ENCODE results near the gene KBTBD12.

The KBTBD12 gene

GRCh38 chr3:127975153-127976029 is 60.4 kb downstream of the KBTBD12 start:
- no peaks in the 10 kb centered on the region for H3K9me3 Mint-ChIP-seq
- peaks cover 12% of the 10 kb centered on the region for H3K27me3 Mint-ChIP-seq (ENCODE audit: low read depth)
- no peaks in the 10 kb centered on the region for H3K36me3 Mint-ChIP-seq (ENCODE audit: low read depth)
- H3K27ac Mint-ChIP-seq = no peak overlapping the region
- H3K4me3 Mint-ChIP-seq = no peak overlapping the region
- H3K4me1 Mint-ChIP-seq (ENCODE audit: low read depth) = no peaks in the 10 kb centered on the region

- H3K4me1 Mint-ChIP-seq (ENCODE audit: low read depth) = no peaks in the 10 kb centered on the region
- H3K27me3 Mint-ChIP-seq (ENCODE audit: low read depth) = peaks cover 5% of the 10 kb centered on the region
- no peaks in the 10 kb centered on the region for H3K36me3 Mint-ChIP-seq (ENCODE audit: low read depth)
- no peak overlapping the region for H3K27ac Mint-ChIP-seq
- no peaks in the 10 kb centered on the region for H3K9me3 Mint-ChIP-seq
- H3K4me3 Mint-ChIP-seq = no peak overlapping the region
Observed at GRCh38 chr3:127978636-127979035, 63.6 kb downstream of the KBTBD12 start.

- H3K27ac Mint-ChIP-seq = no peak overlapping the region
- H3K4me3 Mint-ChIP-seq = no peak overlapping the region
- H3K27me3 Mint-ChIP-seq (ENCODE audit: low read depth) = peaks cover 5% of the 10 kb centered on the region
- no peaks in the 10 kb centered on the region for H3K36me3 Mint-ChIP-seq (ENCODE audit: low read depth)
- H3K9me3 Mint-ChIP-seq = no peaks in the 10 kb centered on the region
- no peaks in the 10 kb centered on the region for H3K4me1 Mint-ChIP-seq (ENCODE audit: low read depth)
Observed at GRCh38 chr3:127979473-127979872, 64.4 kb downstream of the KBTBD12 start.

GRCh38 chr3:127981097-127981496 is 66.1 kb downstream of the KBTBD12 start:
- H3K9me3 Mint-ChIP-seq = no peaks in the 10 kb centered on the region
- no peak overlapping the region for H3K4me3 Mint-ChIP-seq
- peaks cover 4% of the 10 kb centered on the region for H3K27me3 Mint-ChIP-seq (ENCODE audit: low read depth)
- no peak overlapping the region for H3K27ac Mint-ChIP-seq
- no peaks in the 10 kb centered on the region for H3K4me1 Mint-ChIP-seq (ENCODE audit: low read depth)
- H3K36me3 Mint-ChIP-seq (ENCODE audit: low read depth) = no peaks in the 10 kb centered on the region

GRCh38 chr3:127982155-127982554 is 67.1 kb downstream of the KBTBD12 start:
- no peaks in the 10 kb centered on the region for H3K27me3 Mint-ChIP-seq (ENCODE audit: low read depth)
- no peaks in the 10 kb centered on the region for H3K4me1 Mint-ChIP-seq (ENCODE audit: low read depth)
- H3K36me3 Mint-ChIP-seq (ENCODE audit: low read depth) = no peaks in the 10 kb centered on the region
- H3K4me3 Mint-ChIP-seq = no peak overlapping the region
- no peaks in the 10 kb centered on the region for H3K9me3 Mint-ChIP-seq
- H3K27ac Mint-ChIP-seq = peak overlapping the region; percentile 62

GRCh38 chr3:127984241-127984975 is 69.4 kb downstream of the KBTBD12 start:
- Mint-ChIP-seq H3K36me3 (ENCODE audit: low read depth) (no peaks in the 10 kb centered on the region), H3K4me3 (no peak overlapping the region), H3K4me1 (ENCODE audit: low read depth) (no peaks in the 10 kb centered on the region), H3K27me3 (ENCODE audit: low read depth) (no peaks in the 10 kb centered on the region), H3K9me3 (no peaks in the 10 kb centered on the region), H3K27ac (no peak overlapping the region)

- Mint-ChIP-seq H3K36me3 (ENCODE audit: low read depth) (no peaks in the 10 kb centered on the region), H3K9me3 (no peaks in the 10 kb centered on the region), H3K4me3 (no peak overlapping the region), H3K27ac (no peak overlapping the region), H3K27me3 (ENCODE audit: low read depth) (no peaks in the 10 kb centered on the region), H3K4me1 (ENCODE audit: low read depth) (no peaks in the 10 kb centered on the region)
Observed at GRCh38 chr3:127985216-127985615, 70.2 kb downstream of the KBTBD12 start.

GRCh38 chr3:127985655-127986225 is 70.7 kb downstream of the KBTBD12 start:
- H3K27me3 Mint-ChIP-seq (ENCODE audit: low read depth) = no peaks in the 10 kb centered on the region
- H3K4me3 Mint-ChIP-seq = no peak overlapping the region
- no peaks in the 10 kb centered on the region for H3K9me3 Mint-ChIP-seq
- H3K36me3 Mint-ChIP-seq (ENCODE audit: low read depth) = no peaks in the 10 kb centered on the region
- H3K27ac Mint-ChIP-seq = no peak overlapping the region
- no peaks in the 10 kb centered on the region for H3K4me1 Mint-ChIP-seq (ENCODE audit: low read depth)

- no peaks in the 10 kb centered on the region for H3K4me1 Mint-ChIP-seq (ENCODE audit: low read depth)
- H3K27me3 Mint-ChIP-seq (ENCODE audit: low read depth) = no peaks in the 10 kb centered on the region
- H3K4me3 Mint-ChIP-seq = no peak overlapping the region
- no peak overlapping the region for H3K27ac Mint-ChIP-seq
- H3K9me3 Mint-ChIP-seq = no peaks in the 10 kb centered on the region
- H3K36me3 Mint-ChIP-seq (ENCODE audit: low read depth) = no peaks in the 10 kb centered on the region
Observed at GRCh38 chr3:127986803-127987202, 71.8 kb downstream of the KBTBD12 start.

GRCh38 chr3:127987309-127987995 is 72.4 kb downstream of the KBTBD12 start:
- H3K9me3 Mint-ChIP-seq = no peaks in the 10 kb centered on the region
- H3K4me1 Mint-ChIP-seq (ENCODE audit: low read depth) = no peaks in the 10 kb centered on the region
- no peak overlapping the region for H3K27ac Mint-ChIP-seq
- no peaks in the 10 kb centered on the region for H3K27me3 Mint-ChIP-seq (ENCODE audit: low read depth)
- no peaks in the 10 kb centered on the region for H3K36me3 Mint-ChIP-seq (ENCODE audit: low read depth)
- H3K4me3 Mint-ChIP-seq = no peak overlapping the region

GRCh38 chr3:127988770-127989557 is 73.9 kb downstream of the KBTBD12 start:
- Mint-ChIP-seq H3K36me3 (ENCODE audit: low read depth) (no peaks in the 10 kb centered on the region), H3K27me3 (ENCODE audit: low read depth) (no peaks in the 10 kb centered on the region), H3K27ac (no peak overlapping the region), H3K9me3 (no peaks in the 10 kb centered on the region), H3K4me3 (no peak overlapping the region), H3K4me1 (ENCODE audit: low read depth) (no peaks in the 10 kb centered on the region)

GRCh38 chr3:127990051-127990450 is 75.0 kb downstream of the KBTBD12 start:
- Mint-ChIP-seq H3K4me3 (no peak overlapping the region), H3K9me3 (no peaks in the 10 kb centered on the region)

GRCh38 chr3:127990461-127990860 is 75.4 kb downstream of the KBTBD12 start:
- Mint-ChIP-seq H3K27ac (no peak overlapping the region), H3K9me3 (no peaks in the 10 kb centered on the region), H3K4me1 (ENCODE audit: low read depth) (no peaks in the 10 kb centered on the region), H3K36me3 (ENCODE audit: low read depth) (no peaks in the 10 kb centered on the region), H3K4me3 (no peak overlapping the region), H3K27me3 (ENCODE audit: low read depth) (no peaks in the 10 kb centered on the region)

More at GRCh38 chr3:127990051-127990450, 75.0 kb downstream of the KBTBD12 start:
- Mint-ChIP-seq H3K27me3 (ENCODE audit: low read depth) (no peaks in the 10 kb centered on the region), H3K4me1 (ENCODE audit: low read depth) (no peaks in the 10 kb centered on the region), H3K36me3 (ENCODE audit: low read depth) (no peaks in the 10 kb centered on the region), H3K27ac (no peak overlapping the region)

GRCh38 chr3:127991251-127991650 is 76.2 kb downstream of the KBTBD12 start:
- Mint-ChIP-seq H3K4me1 (ENCODE audit: low read depth) (no peaks in the 10 kb centered on the region), H3K9me3 (no peaks in the 10 kb centered on the region), H3K4me3 (no peak overlapping the region), H3K36me3 (ENCODE audit: low read depth) (no peaks in the 10 kb centered on the region), H3K27ac (no peak overlapping the region), H3K27me3 (ENCODE audit: low read depth) (no peaks in the 10 kb centered on the region)

Measured in T-helper 1 cell treated with Interleukin-12 subunit alpha and Interleukin-12 subunit beta and Interleukin-4 antibody, amounts not matched to agents 30 μg/mL and 1 μg/mL, for 36 hours (primary cell).